GM23248 (cell line): ENCODE measurements around the gene PLIN5. TPM values are rescaled to one million over a fixed set of nuclear protein-coding genes. Genes with fewer than 3 reads are reported as not detected.

Experiments
- DNase-seq: peaks from one replicate; pipeline ENCODE4 v3.0.0-alpha.2; 2015
- H2AFZ ChIP-seq: fragments of 200-600 bp; sonication (generic); 2 replicates; pipeline ENCODE4 v1.6.1; 2016; ENCODE audit warnings: antibody characterized with exemption
- H3F3A ChIP-seq: fragments of 200-600 bp; sonication (generic); 2 replicates; pipeline ENCODE4 v1.6.1; 2016; ENCODE audit warnings: mild to moderate bottlenecking, antibody characterized with exemption, mixed run types; ENCODE audit not compliant: insufficient read depth
- H3K27ac ChIP-seq: fragments of 200-600 bp; sonication (generic); 2 replicates; pipeline ENCODE4 v1.5.1; 2016; ENCODE audit warnings: mild to moderate bottlenecking
- H3K27me3 ChIP-seq: fragments of 200-600 bp; sonication (generic); replicated peaks from 2 replicates; pipeline ENCODE4 v1.6.1; 2016; ENCODE audit warnings: mild to moderate bottlenecking; ENCODE audit not compliant: insufficient read depth
- H3K36me3 ChIP-seq: fragments of 200-600 bp; sonication (generic); 2 replicates; pipeline ENCODE4 v1.6.1; 2016; ENCODE audit warnings: low read depth, mild to moderate bottlenecking
- H3K4me1 ChIP-seq: fragments of 200-600 bp; sonication (generic); 2 replicates; pipeline ENCODE4 v1.6.1; 2016; ENCODE audit warnings: mild to moderate bottlenecking; ENCODE audit not compliant: insufficient read depth
- H3K4me2 ChIP-seq: fragments of 200-600 bp; sonication (generic); one replicate; pipeline ENCODE4 v1.6.1; 2016; ENCODE audit warnings: mild to moderate bottlenecking; ENCODE audit not compliant: unreplicated experiment
- H3K4me3 ChIP-seq: fragments of 200-600 bp; sonication (generic); 2 replicates; pipeline ENCODE4 v1.5.1; 2016; ENCODE audit warnings: mild to moderate bottlenecking
- H3K79me2 ChIP-seq: fragments of 200-600 bp; sonication (generic); 2 replicates; pipeline ENCODE4 v1.6.1; 2016; ENCODE audit warnings: mild to moderate bottlenecking; ENCODE audit not compliant: insufficient read depth
- H3K9ac ChIP-seq: fragments of 200-600 bp; sonication (generic); 2 replicates; pipeline ENCODE4 v1.6.1; 2016; ENCODE audit warnings: mild to moderate bottlenecking
- H3K9me2 ChIP-seq: fragments of 200-600 bp; sonication (generic); 2 replicates; pipeline ENCODE4 v1.6.1; 2016; ENCODE audit warnings: mixed run types, mild to moderate bottlenecking, moderate library complexity; ENCODE audit not compliant: insufficient read depth
- H3K9me3 ChIP-seq: fragments of 200-600 bp; sonication (generic); one replicate; pipeline ENCODE4 v1.6.1; 2017; ENCODE audit warnings: low read depth
- H4K20me1 ChIP-seq: fragments of 200-600 bp; sonication (generic); 2 replicates; pipeline ENCODE4 v1.6.0; 2016; ENCODE audit not compliant: insufficient read depth
- EZH2 ChIP-seq: fragments of 200-600 bp; sonication (generic); IDR thresholded peaks from 2 replicates; pipeline ENCODE4 v1.6.1; 2018; ENCODE audit warnings: antibody characterized with exemption, mild to moderate bottlenecking; ENCODE audit not compliant: insufficient read depth, poor library complexity, severe bottlenecking
- EZH2phosphoT487 ChIP-seq: fragments of 200-600 bp; sonication (generic); IDR thresholded peaks from 2 replicates; pipeline ENCODE4 v1.6.1; 2018; ENCODE audit warnings: antibody characterized with exemption, moderate library complexity, mild to moderate bottlenecking, low read depth; ENCODE audit not compliant: insufficient read depth
- WGBS, 2 experiments: methylation state at CpG; one replicate each; pipeline ENCODE4 v1.1.6; 2015 to 2017; ENCODE audit warnings: low lambda C conversion rate in 2 of 2, low coverage in 1 of 2; ENCODE audit errors: missing lambda C conversion rate in 2 of 2; 5-methylcytosine and 5-hydroxymethylcytosine counted together
- in situ Hi-C: fragments of 300-500 bp; cut with MboI; formaldehyde crosslinking; loops from 2 replicates; pipeline ENCODE4 v1.15.0; 2020
- polyA plus RNA-seq: library from polyadenylated mRNA; unstranded; fragments of >200 nt; fragmentation: Nextera tagmentation; extraction: Ambion mirVana; gene quantifications from 2 replicates; pipeline ENCODE4 v1.2.1, GENCODE V29; 2016
- total RNA-seq: library from RNA; depleted of rRNA; stranded (reverse); fragments of >200 nt; shearing (Covaris generic); gene quantifications from 2 replicates; pipeline ENCODE4 v1.2.3, GENCODE V29; 2014

Gene PLIN5
- total and polyA plus RNA-seq, 2 experiments from 2014 or later, result not detected

- Histone ChIP-seq H3F3A (peaks cover 6% of the 10 kb centered on the region; the same call in 1 of the 2 replicates), H3K27ac (no peak overlapping the region), H3K27me3 (peaks cover 26% of the 10 kb centered on the region), H3K9ac (no peak overlapping the region), H3K4me1 (peaks cover 12% of the 10 kb centered on the region), H3K9me2 (no peaks in the 10 kb centered on the region), H3K36me3 (no peaks in the 10 kb centered on the region), H4K20me1 (no peaks in the 10 kb centered on the region), H2AFZ (no peak overlapping the region), H3K79me2 (no peaks in the 10 kb centered on the region), H3K4me2 (no peak overlapping the region), H3K9me3 (no peaks in the 10 kb centered on the region), H3K4me3 (no peak overlapping the region)
- TF ChIP-seq EZH2 (no peak), EZH2phosphoT487 (no peak)
- DNase-seq, result no peak
- in situ Hi-C loops, result no loop called here
- WGBS, 2 experiments, result 46 to 53% methylated on average over 11 of the region's 11 CpGs
These were observed 43.7 kb upstream of the PLIN5 start for GRCh38 chr19:4578552-4579248.

GRCh38 chr19:4577020-4577782, 42.2 kb upstream of the PLIN5 start:
- TF ChIP-seq EZH2phosphoT487, result no peak
- no peak for TF ChIP-seq EZH2
- 75 to 78% methylated on average over 4 to 5 of the region's 5 CpGs for WGBS, 2 experiments

GRCh38 chr19:4576016-4576933, 41.3 kb upstream of the PLIN5 start:
- in situ Hi-C loops, result no loop called here
- Histone ChIP-seq H3K9me2 (no peaks in the 10 kb centered on the region), H2AFZ (no peak overlapping the region)

More at GRCh38 chr19:4577020-4577782, 42.2 kb upstream of the PLIN5 start:
- Histone ChIP-seq H3K36me3 (no peaks in the 10 kb centered on the region), H3K27ac (no peak overlapping the region), H3K27me3 (peaks cover 25% of the 10 kb centered on the region), H3K4me2 (no peak overlapping the region), H3K9ac (no peak overlapping the region), H3K4me1 (peaks cover 12% of the 10 kb centered on the region), H3K4me3 (no peak overlapping the region), H2AFZ (no peak overlapping the region), H3K79me2 (no peaks in the 10 kb centered on the region), H3K9me2 (no peaks in the 10 kb centered on the region), H3F3A (peaks cover 6% of the 10 kb centered on the region; the same call in 1 of the 2 replicates), H3K9me3 (no peaks in the 10 kb centered on the region), H4K20me1 (no peaks in the 10 kb centered on the region)
- in situ Hi-C loops, result no loop called here
- peak; percentile 39 for DNase-seq

More at GRCh38 chr19:4576016-4576933, 41.3 kb upstream of the PLIN5 start:
- Histone ChIP-seq H3K9ac (no peak overlapping the region), H3K4me2 (no peak overlapping the region), H3K9me3 (no peaks in the 10 kb centered on the region), H3K36me3 (no peaks in the 10 kb centered on the region), H3K4me1 (peaks cover 12% of the 10 kb centered on the region), H3K27ac (no peak overlapping the region), H3F3A (peaks cover 6% of the 10 kb centered on the region; the same call in 1 of the 2 replicates), H3K79me2 (no peaks in the 10 kb centered on the region), H3K27me3 (peaks cover 20% of the 10 kb centered on the region), H4K20me1 (no peaks in the 10 kb centered on the region), H3K4me3 (no peak overlapping the region)
- 45 to 59% methylated on average over 16 to 17 of the region's 17 CpGs for WGBS, 2 experiments
- TF ChIP-seq EZH2 (no peak), EZH2phosphoT487 (no peak)
- peak; percentile 47 for DNase-seq
